Neural progenitor cell (in vitro differentiated cells): ENCODE measurements around the gene RILPL1. TPM values are rescaled to one million over a fixed set of nuclear protein-coding genes. Genes with fewer than 3 reads are reported as not detected.

Source experiments
- DNase-seq: peaks from one replicate; pipeline ENCODE4 v3.0.0-alpha.2; 2016; ENCODE audit warnings: low spot score
- H2AFZ ChIP-seq: fragments of 200-600 bp; sonication (generic); replicated peaks from 2 replicates; pipeline ENCODE4 v1.6.1; 2016; ENCODE audit warnings: antibody characterized with exemption
- H3F3A ChIP-seq: fragments of 200-600 bp; sonication (generic); 2 replicates; pipeline ENCODE4 v1.6.1; 2016; ENCODE audit warnings: antibody characterized with exemption, low read depth
- H3K27ac ChIP-seq: fragments of 200-600 bp; sonication (generic); 2 replicates; pipeline ENCODE4 v1.5.1; 2016; ENCODE audit warnings: mild to moderate bottlenecking
- H3K27me3 ChIP-seq: fragments of 200-600 bp; sonication (generic); 2 replicates; pipeline ENCODE4 v1.6.1; 2016; ENCODE audit warnings: mild to moderate bottlenecking, moderate library complexity
- H3K36me3 ChIP-seq: fragments of 200-600 bp; sonication (generic); 2 replicates; pipeline ENCODE4 v1.5.1; 2016
- H3K4me1 ChIP-seq: fragments of 200-600 bp; sonication (generic); 2 replicates; pipeline ENCODE4 v1.6.1; 2016; ENCODE audit warnings: mixed run types
- H3K4me2 ChIP-seq: fragments of 200-600 bp; sonication (generic); 2 replicates; pipeline ENCODE4 v1.6.1; 2016
- H3K4me3 ChIP-seq: fragments of 200-600 bp; sonication (generic); 2 replicates; pipeline ENCODE4 v1.5.1; 2016
- H3K79me2 ChIP-seq: fragments of 200-600 bp; sonication (generic); 2 replicates; pipeline ENCODE4 v1.6.1; 2016; ENCODE audit warnings: low read depth
- H3K9ac ChIP-seq: fragments of 200-600 bp; sonication (generic); 2 replicates; pipeline ENCODE4 v1.6.1; 2016
- H3K9me3 ChIP-seq: fragments of 200-600 bp; sonication (generic); 2 replicates; pipeline ENCODE4 v1.5.1; 2016; ENCODE audit warnings: low read depth
- H4K20me1 ChIP-seq: fragments of 200-600 bp; sonication (generic); 2 replicates; pipeline ENCODE4 v1.6.1; 2016; ENCODE audit warnings: low read depth
- H3K27ac Mint-ChIP-seq: 3 replicates; pipeline ENCODE4 v1.8.0; 2021; ENCODE audit warnings: mixed read lengths
- H3K27me3 Mint-ChIP-seq: 2 replicates; pipeline ENCODE4 v1.8.0; 2022; ENCODE audit warnings: low read depth, mild to moderate bottlenecking, inconsistent platforms, moderate library complexity, mixed read lengths; ENCODE audit not compliant: insufficient read depth
- H3K36me3 Mint-ChIP-seq: 3 replicates; pipeline ENCODE4 v1.8.0; 2021; ENCODE audit warnings: mixed read lengths
- H3K4me1 Mint-ChIP-seq: 3 replicates; pipeline ENCODE4 v1.8.0; 2021; ENCODE audit warnings: mixed read lengths
- H3K4me3 Mint-ChIP-seq: 3 replicates; pipeline ENCODE4 v1.8.0; 2021; ENCODE audit warnings: mild to moderate bottlenecking, moderate library complexity, mixed read lengths
- H3K9me3 Mint-ChIP-seq: 3 replicates; pipeline ENCODE4 v1.8.0; 2020; ENCODE audit warnings: mixed read lengths
- CTCF ChIP-seq: fragments of 200-600 bp; sonication (generic); IDR thresholded peaks from 2 replicates; pipeline ENCODE4 v1.5.1; 2017; ENCODE audit warnings: antibody characterized with exemption, mild to moderate bottlenecking
- EZH2 ChIP-seq: fragments of 200-600 bp; sonication (generic); IDR thresholded peaks from 2 replicates; pipeline ENCODE4 v1.6.1; 2017; ENCODE audit warnings: antibody characterized with exemption, mild to moderate bottlenecking, moderate library complexity
- EZH2phosphoT487 ChIP-seq: fragments of 200-600 bp; sonication (generic); IDR thresholded peaks from 2 replicates; pipeline ENCODE4 v1.6.1; 2017; ENCODE audit warnings: antibody characterized with exemption
- total RNA-seq: library from RNA; depleted of rRNA; stranded (reverse); fragments of >200 nt; gene quantifications from 2 replicates; pipeline ENCODE4 v1.2.3, GENCODE V29; 2015; ENCODE audit warnings: low replicate concordance

RILPL1 gene
- total RNA-seq, 1 donor from 2014 or later, result 13.8 TPM

GRCh38 chr12:123520567-123521474 lies 12.7 kb downstream of the RILPL1 start:
- no peak overlapping the region for H3K27ac Mint-ChIP-seq

GRCh38 chr12:123519141-123520001 lies 14.1 kb downstream of the RILPL1 start:
- no peak overlapping the region for H3K4me2 ChIP-seq

More at GRCh38 chr12:123520567-123521474, 12.7 kb downstream of the RILPL1 start:
- Mint-ChIP-seq H3K36me3 (peaks cover 34% of the 10 kb centered on the region), H3K4me3 (no peak overlapping the region), H3K27me3 (peaks cover 3% of the 10 kb centered on the region), H3K4me1 (peaks cover 11% of the 10 kb centered on the region), H3K9me3 (no peaks in the 10 kb centered on the region)
- Histone ChIP-seq H3K4me1 (no peaks in the 10 kb centered on the region), H3F3A (no peaks in the 10 kb centered on the region), H3K4me2 (no peak overlapping the region), H3K36me3 (no peaks in the 10 kb centered on the region), H3K27ac (no peak overlapping the region), H4K20me1 (no peaks in the 10 kb centered on the region), H2AFZ (no peak overlapping the region), H3K9ac (no peak overlapping the region), H3K9me3 (no peaks in the 10 kb centered on the region), H3K27me3 (no peaks in the 10 kb centered on the region), H3K79me2 (no peaks in the 10 kb centered on the region), H3K4me3 (no peak overlapping the region)
- TF ChIP-seq CTCF (no peak), EZH2phosphoT487 (no peak), EZH2 (no peak)
- DNase-seq, result no peak

More at GRCh38 chr12:123519141-123520001, 14.1 kb downstream of the RILPL1 start:
- H3K27me3 Mint-ChIP-seq, result peaks cover 3% of the 10 kb centered on the region
- no peaks in the 10 kb centered on the region for H3K4me1 ChIP-seq
- H2AFZ ChIP-seq, result no peak overlapping the region
- no peak overlapping the region for H3K9ac ChIP-seq
- H3K4me3 ChIP-seq, result no peak overlapping the region
- H3K79me2 ChIP-seq, result no peaks in the 10 kb centered on the region
- no peak for DNase-seq
- peak overlapping the region; percentile 23 for H3K4me3 Mint-ChIP-seq
- H3K27ac ChIP-seq, result no peak overlapping the region
- H3K36me3 Mint-ChIP-seq, result peaks cover 31% of the 10 kb centered on the region
- no peaks in the 10 kb centered on the region for H3K27me3 ChIP-seq
- H3K9me3 ChIP-seq, result no peaks in the 10 kb centered on the region
- H4K20me1 ChIP-seq, result no peaks in the 10 kb centered on the region
- no peaks in the 10 kb centered on the region for H3K9me3 Mint-ChIP-seq
- no peaks in the 10 kb centered on the region for H3K36me3 ChIP-seq
- TF ChIP-seq EZH2phosphoT487, result no peak
- no peak for TF ChIP-seq CTCF
- no peak for TF ChIP-seq EZH2
- H3K27ac Mint-ChIP-seq, result peak overlapping the region; percentile 78
- peaks cover 11% of the 10 kb centered on the region for H3K4me1 Mint-ChIP-seq
- no peaks in the 10 kb centered on the region for H3F3A ChIP-seq
